Panc1 (cell line): ENCODE results near the gene ERF. TPM values are rescaled to one million over a fixed set of nuclear protein-coding genes. Genes with fewer than 3 reads are reported as not detected.

Experiments
- ATAC-seq: fragments of 200-7000 bp; cut with Tn5 transposase; 2 replicates; pipeline ENCODE4 v1.9.1; 2020; ENCODE audit warnings: mild to moderate bottlenecking, moderate library complexity
- BruUV-seq: library from RNA; stranded (reverse); fragments of 400-500 nt; replicated peaks from 2 replicates; lab custom pipeline; 2021; lab: Mats Ljungman, UMichigan
- CTCF ChIA-PET: fragments of 300-600 bp; sonication (Branson Sonifier 250); formaldehyde crosslinking; loops from one replicate; lab custom pipeline; 2022; ENCODE audit warnings: antibody characterized with exemption; lab: Charles Lee
- POLR2A ChIA-PET: fragments of 300-600 bp; sonication (Branson Sonifier 250); formaldehyde crosslinking; loops from one replicate; lab custom pipeline; 2022; ENCODE audit warnings: antibody characterized with exemption; lab: Charles Lee
- DNase-seq: peaks from one replicate; pipeline ENCODE4 v3.0.0-alpha.2; 2010; ENCODE audit warnings: low read depth, low spot score
- H3K27ac ChIP-seq: 2 replicates; pipeline ENCODE4 v1.5.1; 2011; ENCODE audit warnings: mild to moderate bottlenecking, low read length, inconsistent platforms
- H3K27me3 ChIP-seq: fragments of 200-500 bp; sonication (Bioruptor generic); 2 replicates; pipeline ENCODE4 v1.6.0; 2014; ENCODE audit warnings: low read length, inconsistent platforms; ENCODE audit not compliant: control insufficient read depth, insufficient read depth
- H3K36me3 ChIP-seq: fragments of 200-500 bp; sonication (Bioruptor generic); 2 replicates; pipeline ENCODE4 v1.5.1; 2014; ENCODE audit warnings: inconsistent platforms, mild to moderate bottlenecking, low read length, moderate library complexity; ENCODE audit not compliant: control insufficient read depth, insufficient read depth
- H3K4me1 ChIP-seq: 2 replicates; pipeline ENCODE4 v1.5.1; 2011; ENCODE audit warnings: inconsistent platforms, mild to moderate bottlenecking, low read length, moderate library complexity; ENCODE audit not compliant: control insufficient read depth, insufficient read depth
- H3K4me3 ChIP-seq, 2 experiments: 2 replicates each; pipeline ENCODE4 v1.5.1; 2011 to 2012; ENCODE audit warnings: low read depth in 2 of 2, low read length in 2 of 2, mild to moderate bottlenecking in 2 of 2, inconsistent platforms in 1 of 2, moderate library complexity in 1 of 2
- H3K9me3 ChIP-seq: fragments of 200-500 bp; sonication (Bioruptor generic); 2 replicates; pipeline ENCODE4 v1.5.1; 2014; ENCODE audit warnings: low read depth, mild to moderate bottlenecking, inconsistent platforms, low read length, moderate library complexity; ENCODE audit not compliant: control insufficient read depth, insufficient read depth
- POLR2AphosphoS5 ChIP-seq: IDR thresholded peaks from 2 replicates; pipeline ENCODE4 v1.6.1; 2012; ENCODE audit warnings: mild to moderate bottlenecking, low read depth, low read length, moderate library complexity
- SIN3A ChIP-seq: IDR thresholded peaks from 2 replicates; pipeline ENCODE4 v1.6.1; 2012; ENCODE audit warnings: low read depth, mild to moderate bottlenecking, low read length, moderate library complexity, borderline replicate concordance; ENCODE audit not compliant: insufficient read depth
- TCF7L2 ChIP-seq: IDR thresholded peaks from 2 replicates; pipeline ENCODE4 v1.6.1; 2011; ENCODE audit warnings: mild to moderate bottlenecking, low read depth, low read length, inconsistent platforms
- in situ Hi-C: cut with HindIII; loops from 2 replicates; pipeline ENCODE4 v1.10.0; 2016; ENCODE audit warnings: low sequenced_read_pairs, low pct_unique_long_range_greater_than_20kb
- intact Hi-C: fragments of 100-400 bp; cut with micrococcal nuclease; formaldehyde crosslinking; loops from one replicate; pipeline ENCODE4 v1.10.0; 2022; ENCODE audit not compliant: unreplicated experiment
- total RNA-seq: library from RNA; stranded (reverse); gene quantifications from one replicate; pipeline ENCODE4 v1.2.1, GENCODE V29; 2021; ENCODE audit not compliant: unreplicated experiment
- TF ChIP-seq, protein P1 (sequence below), 2 experiments: IDR thresholded peaks; 2 replicates each; pipeline ENCODE4 v1.6.1; 2011 to 2012; ENCODE audit warnings: low read depth in 2 of 2, control low read depth in 1 of 2, low read length in 1 of 2, mild to moderate bottlenecking in 1 of 2, moderate library complexity in 1 of 2; ENCODE audit not compliant: insufficient read depth in 1 of 2
- TF ChIP-seq, protein P2 (sequence below): fragments of 450-650 bp; IDR thresholded peaks from 2 replicates; pipeline ENCODE4 v1.5.1; 2017; ENCODE audit warnings: mild to moderate bottlenecking

Gene ERF
- total RNA-seq, 1 experiment from 2014 or later = 85.7 TPM

DNA sequence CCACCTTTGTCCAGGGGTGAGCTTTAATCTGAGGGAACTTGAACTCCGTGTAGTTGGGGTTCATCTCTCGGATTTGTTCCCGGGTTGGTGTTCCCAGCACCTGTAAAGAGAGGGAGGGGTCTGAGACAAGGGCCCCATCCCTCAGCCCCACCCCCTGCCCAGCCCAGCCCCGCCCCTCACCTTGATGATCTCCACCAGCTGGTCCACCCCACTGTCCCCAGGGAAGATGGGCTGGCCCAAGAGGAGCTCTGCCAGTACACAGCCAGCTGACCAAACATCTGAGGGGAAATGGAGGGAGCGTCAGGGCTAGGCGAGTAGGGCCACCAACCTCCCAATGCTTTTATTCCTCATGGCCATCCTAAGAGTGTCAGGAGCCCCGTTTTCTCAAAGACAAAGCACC, 21.8 kb downstream of the ERF start:
- CTCF ChIA-PET = interaction anchor here (0.6 kb wide), 1 partner anchor 119 kb away, joined by 4 read pairs; no protein-coding TSS in a partner anchor
- Histone ChIP-seq H3K4me1 (peaks cover 8% of the 10 kb centered on the region; the same call in 1 of the 2 replicates), H3K4me3 (no peak overlapping the region), H3K36me3 (0 out of 2 replicates have a peak, but pooled peaks cover 5% of the 10 kb centered on the region), H3K27me3 (no peaks in the 10 kb centered on the region), H3K9me3 (no peaks in the 10 kb centered on the region), H3K27ac (no peak overlapping the region)
- ATAC-seq = no peak
- POLR2A ChIA-PET = interaction anchor here (0.5 kb wide), 1 partner anchor 1807 kb away, joined by 4 read pairs; no protein-coding TSS in a partner anchor
- no peak for DNase-seq
- TF ChIP-seq, protein P1, sequence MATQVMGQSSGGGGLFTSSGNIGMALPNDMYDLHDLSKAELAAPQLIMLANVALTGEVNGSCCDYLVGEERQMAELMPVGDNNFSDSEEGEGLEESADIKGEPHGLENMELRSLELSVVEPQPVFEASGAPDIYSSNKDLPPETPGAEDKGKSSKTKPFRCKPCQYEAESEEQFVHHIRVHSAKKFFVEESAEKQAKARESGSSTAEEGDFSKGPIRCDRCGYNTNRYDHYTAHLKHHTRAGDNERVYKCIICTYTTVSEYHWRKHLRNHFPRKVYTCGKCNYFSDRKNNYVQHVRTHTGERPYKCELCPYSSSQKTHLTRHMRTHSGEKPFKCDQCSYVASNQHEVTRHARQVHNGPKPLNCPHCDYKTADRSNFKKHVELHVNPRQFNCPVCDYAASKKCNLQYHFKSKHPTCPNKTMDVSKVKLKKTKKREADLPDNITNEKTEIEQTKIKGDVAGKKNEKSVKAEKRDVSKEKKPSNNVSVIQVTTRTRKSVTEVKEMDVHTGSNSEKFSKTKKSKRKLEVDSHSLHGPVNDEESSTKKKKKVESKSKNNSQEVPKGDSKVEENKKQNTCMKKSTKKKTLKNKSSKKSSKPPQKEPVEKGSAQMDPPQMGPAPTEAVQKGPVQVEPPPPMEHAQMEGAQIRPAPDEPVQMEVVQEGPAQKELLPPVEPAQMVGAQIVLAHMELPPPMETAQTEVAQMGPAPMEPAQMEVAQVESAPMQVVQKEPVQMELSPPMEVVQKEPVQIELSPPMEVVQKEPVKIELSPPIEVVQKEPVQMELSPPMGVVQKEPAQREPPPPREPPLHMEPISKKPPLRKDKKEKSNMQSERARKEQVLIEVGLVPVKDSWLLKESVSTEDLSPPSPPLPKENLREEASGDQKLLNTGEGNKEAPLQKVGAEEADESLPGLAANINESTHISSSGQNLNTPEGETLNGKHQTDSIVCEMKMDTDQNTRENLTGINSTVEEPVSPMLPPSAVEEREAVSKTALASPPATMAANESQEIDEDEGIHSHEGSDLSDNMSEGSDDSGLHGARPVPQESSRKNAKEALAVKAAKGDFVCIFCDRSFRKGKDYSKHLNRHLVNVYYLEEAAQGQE (IDR thresholded peaks at IDR 0.05; ENCODE audit: insufficient read depth in 1 of 2, low read depth in 2 of 2, low read length in 1 of 2) = no peak
- TF ChIP-seq POLR2AphosphoS5 = no peak
- intact Hi-C loops = no loop called here
- in situ Hi-C loops = no loop called here
- BruUV-seq = no TSS peak

DNA sequence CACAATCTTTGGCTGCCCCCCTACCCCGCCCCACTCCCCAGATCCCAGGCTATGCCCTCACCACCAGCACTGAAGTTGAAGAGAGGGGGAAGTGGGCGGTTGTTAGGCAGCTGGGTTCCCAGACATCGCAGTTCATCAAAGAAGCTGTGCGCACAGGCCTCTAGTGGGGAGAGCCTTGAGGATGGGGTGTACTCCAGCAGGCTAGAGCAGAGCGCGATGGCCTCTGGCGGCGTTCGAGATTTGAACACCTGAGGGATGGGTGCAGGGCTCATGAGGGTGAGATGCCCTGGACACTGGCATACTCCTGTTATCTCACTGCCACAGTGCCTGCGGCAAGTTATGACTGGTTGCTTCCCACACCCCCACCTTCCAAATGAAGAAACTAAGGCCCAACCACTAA, 22.5 kb downstream of the ERF start:
- ATAC-seq = no peak
- DNase-seq = no peak
- TF ChIP-seq, protein P2, sequence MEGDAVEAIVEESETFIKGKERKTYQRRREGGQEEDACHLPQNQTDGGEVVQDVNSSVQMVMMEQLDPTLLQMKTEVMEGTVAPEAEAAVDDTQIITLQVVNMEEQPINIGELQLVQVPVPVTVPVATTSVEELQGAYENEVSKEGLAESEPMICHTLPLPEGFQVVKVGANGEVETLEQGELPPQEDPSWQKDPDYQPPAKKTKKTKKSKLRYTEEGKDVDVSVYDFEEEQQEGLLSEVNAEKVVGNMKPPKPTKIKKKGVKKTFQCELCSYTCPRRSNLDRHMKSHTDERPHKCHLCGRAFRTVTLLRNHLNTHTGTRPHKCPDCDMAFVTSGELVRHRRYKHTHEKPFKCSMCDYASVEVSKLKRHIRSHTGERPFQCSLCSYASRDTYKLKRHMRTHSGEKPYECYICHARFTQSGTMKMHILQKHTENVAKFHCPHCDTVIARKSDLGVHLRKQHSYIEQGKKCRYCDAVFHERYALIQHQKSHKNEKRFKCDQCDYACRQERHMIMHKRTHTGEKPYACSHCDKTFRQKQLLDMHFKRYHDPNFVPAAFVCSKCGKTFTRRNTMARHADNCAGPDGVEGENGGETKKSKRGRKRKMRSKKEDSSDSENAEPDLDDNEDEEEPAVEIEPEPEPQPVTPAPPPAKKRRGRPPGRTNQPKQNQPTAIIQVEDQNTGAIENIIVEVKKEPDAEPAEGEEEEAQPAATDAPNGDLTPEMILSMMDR = no peak
- TF ChIP-seq, protein P1 (IDR thresholded peaks at IDR 0.05; ENCODE audit: insufficient read depth in 1 of 2, low read depth in 2 of 2, low read length in 1 of 2) = no peak
- no peak for TF ChIP-seq TCF7L2
- TF ChIP-seq SIN3A = no peak
- no peak for TF ChIP-seq POLR2AphosphoS5
- H3K27me3 ChIP-seq = no peaks in the 10 kb centered on the region
- intact Hi-C loops (no loop called here), in situ Hi-C loops (no loop called here)
- H3K4me3 ChIP-seq = no peak overlapping the region
- no peaks in the 10 kb centered on the region for H3K9me3 ChIP-seq
- POLR2A ChIA-PET = interaction anchor here (0.5 kb wide), 1 partner anchor 1806 kb away, joined by 4 read pairs; no protein-coding TSS in a partner anchor
- peaks cover 8% of the 10 kb centered on the region; the same call in 1 of the 2 replicates for H3K4me1 ChIP-seq
- 0 out of 2 replicates have a peak, but pooled peaks cover 5% of the 10 kb centered on the region for H3K36me3 ChIP-seq
- CTCF ChIA-PET = no interaction called here
- BruUV-seq = no TSS peak
- H3K27ac ChIP-seq = no peak overlapping the region
